IPS-NIHi11 (cell line): Measurements from ENCODE around the gene TUNAR.
A peak's percentile ranks its signal among the peaks of the same experiment; 100 is the strongest.

Experiments used
- DNase-seq: peaks from one replicate; pipeline ENCODE4 v3.0.0; 2012; ENCODE audit warnings: mixed read lengths, low spot score

TUNAR gene

DNA sequence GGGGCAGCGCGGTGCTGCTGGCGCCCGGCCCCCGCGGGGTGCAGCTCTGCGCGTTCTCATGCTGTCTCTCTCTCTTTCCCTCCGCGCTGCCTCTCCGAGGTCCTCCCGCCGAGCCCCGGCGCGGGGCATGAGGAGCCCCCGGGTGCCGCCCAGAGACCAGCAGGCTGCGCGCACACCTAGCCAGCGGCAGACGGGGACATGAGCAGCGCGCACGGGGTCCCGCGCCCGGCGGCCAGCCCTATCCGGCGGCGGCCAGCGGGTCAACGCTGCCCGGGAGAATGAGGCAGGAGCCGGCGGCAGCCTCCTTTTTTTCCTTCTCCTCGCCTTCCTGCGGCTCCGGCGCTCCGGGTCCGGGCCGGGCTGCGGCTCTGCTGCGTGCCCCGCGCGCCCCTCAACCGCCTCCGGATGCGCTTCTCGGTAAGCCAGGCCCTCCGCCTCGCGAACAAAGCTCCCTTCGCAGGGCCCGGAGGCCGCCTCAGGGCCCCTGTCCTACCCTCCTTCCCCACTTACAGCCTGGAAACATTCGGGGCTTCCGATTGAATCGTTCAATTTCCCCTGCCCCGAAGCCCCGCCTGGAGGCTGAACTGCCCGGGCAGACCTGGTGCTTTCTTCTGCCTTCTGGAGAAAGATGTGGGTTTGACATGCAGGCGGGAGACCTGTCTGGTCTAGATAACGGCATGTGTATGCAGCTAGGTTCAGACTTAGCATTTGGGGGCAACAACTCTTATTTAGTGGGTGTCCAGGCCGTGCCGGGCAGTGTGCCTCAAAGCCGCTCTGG is at the start of gene TUNAR:
Gene TUNAR, plus strand, starts transcription at position 72 of the 778 bp plus-strand sequence.
- peak; percentile 61 for DNase-seq

DNA sequence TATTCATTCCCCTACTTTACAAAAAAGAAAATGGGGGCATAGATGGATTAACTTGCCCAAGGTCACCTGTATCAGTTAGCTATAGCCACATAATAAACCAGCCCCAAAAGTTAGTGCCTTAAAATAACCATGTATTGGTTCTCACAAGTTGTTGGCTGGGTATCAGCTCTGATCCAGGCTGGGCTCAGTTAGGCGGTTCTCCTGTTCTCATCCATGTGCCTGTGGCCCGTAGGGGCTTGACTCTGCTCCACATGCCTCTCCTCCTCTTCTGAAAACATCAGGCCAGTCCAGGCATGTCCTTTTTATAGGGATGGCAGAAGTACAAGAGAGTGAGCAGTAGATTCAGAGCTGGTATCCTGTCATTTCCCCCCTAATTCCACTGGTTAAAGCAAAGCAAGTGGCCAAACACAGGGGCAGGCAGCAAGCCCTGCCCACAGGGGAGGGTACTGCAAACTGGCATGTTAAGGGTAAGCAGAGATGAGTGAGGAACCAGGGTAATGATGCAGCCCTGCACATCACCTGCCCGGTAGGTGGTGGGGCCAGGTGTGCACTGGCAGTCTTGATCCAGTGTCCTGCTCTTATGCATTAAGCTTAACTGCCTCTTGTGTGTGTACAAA is 47.9 kb upstream of the TUNAR start:
- DNase-seq, result no peak

DNA sequence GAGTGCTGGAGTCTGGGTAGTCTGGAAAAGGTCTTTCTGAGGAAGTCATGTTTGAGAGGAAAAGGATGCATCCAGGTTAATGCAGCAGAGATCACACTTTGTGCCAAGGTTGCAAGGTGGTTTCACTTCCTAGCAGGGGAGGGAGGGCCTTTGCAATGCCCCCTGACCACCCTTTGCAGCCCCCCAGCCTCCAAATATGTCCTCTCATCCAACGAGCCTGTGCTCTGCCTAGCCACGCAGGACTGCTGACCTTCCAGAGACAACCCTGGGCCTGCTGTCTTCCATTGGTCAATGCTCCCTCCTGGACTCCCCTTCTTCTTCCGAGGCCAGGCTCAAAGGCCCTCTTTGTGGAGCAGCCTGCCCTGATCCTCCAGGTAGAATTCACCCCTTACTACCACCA is 47.3 kb upstream of the TUNAR start:
- no peak for DNase-seq

DNA sequence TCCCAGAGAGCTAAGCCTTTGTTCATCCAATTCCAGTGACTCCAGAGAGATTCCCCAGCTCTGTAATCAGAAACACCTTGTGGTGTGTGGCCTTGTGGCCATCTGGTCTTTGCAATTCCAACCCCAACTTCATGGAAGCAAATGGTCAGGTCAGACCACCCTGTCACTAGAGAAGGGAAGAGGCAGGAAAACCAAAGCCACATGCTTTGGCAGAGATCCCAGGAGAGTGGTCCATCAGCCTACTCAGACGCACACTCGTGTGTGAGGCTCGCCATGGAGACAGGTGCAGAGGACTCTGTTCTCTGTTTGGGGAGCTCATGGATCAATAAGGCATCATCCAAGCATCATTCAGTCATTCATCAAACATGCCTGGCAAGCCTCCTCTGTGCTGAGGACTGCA is 46.2 kb upstream of the TUNAR start:
- DNase-seq, result no peak

DNA sequence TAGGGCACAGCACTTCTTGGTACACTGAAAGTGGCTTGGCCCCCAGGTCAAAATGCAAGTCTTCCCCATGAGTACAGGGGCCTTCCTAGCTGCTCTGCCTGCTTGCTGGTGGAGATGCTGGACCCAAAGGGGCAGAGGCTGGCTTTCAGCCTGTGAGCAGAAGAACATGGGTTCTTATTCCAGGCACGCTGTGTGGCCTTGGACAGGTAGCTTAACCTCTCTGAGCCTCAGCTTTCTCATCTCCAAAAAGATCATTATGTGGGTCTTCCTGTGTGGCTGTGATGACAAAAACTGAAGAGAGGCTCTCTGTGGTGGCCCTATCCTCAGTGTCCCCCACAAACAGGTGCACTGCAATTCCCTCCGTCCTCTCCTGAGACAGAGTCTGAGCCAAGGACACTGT is 45.6 kb upstream of the TUNAR start:
- no peak for DNase-seq

DNA sequence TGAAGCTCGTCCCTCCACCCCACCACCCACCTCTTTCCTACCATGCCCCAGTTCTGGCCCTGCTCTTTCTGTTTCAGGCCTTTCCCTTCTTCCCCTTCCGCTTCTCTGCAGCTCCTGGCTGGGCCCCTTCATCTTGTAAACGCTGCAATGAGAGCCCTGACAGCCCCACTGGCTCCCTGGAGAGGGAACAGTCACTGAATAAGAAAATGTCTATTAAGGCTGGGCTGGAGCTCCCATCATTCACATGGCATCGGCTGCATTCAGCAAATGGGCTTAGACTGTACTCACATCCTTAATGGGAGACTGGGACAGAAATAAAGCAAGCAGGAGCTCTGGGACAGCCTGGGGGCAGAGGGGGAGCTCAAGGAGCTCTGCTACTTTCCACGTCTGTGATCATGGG is 45.2 kb upstream of the TUNAR start:
- DNase-seq, result no peak

DNA sequence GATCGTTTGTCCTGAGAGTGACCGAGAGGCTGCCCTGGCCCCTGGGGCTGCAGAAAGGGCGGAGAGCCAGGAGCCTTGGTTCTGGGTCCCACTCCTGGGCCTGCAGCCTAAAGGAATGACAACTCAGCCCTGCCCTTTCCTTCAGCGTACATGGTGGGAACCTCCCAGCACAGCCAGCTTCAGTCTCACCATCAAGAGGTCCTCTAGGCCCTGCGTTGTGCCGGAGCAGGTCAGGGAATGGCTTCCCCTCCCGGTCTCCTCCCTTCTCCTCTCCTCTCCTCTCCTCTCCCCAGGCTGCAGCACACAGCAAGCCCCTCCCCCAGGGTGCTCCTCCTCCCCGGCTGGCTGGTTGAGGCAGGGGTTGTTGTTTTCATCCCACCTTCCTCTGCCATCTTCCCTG is 44.6 kb upstream of the TUNAR start:
- peak; percentile 35 for DNase-seq

DNA sequence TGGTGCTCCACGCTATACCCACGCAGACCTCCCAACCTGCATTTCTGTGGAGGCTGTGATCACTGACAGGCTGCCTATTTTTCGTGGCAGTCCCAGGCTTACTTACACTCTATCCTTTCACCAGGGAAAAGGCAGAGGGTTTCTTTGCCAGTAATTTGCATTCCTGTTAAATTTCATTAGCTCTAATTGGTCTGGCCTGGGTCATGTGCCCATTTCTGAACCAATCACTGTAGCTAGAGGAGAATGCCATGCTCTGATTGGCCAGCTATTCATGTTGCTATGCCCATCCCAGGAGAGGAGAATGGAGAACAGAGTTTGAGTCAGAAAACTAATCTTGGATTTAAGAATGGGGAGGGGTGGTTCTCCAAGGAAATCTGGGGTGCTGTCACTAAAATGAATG is 43.2 kb upstream of the TUNAR start:
- DNase-seq, result no peak

DNA sequence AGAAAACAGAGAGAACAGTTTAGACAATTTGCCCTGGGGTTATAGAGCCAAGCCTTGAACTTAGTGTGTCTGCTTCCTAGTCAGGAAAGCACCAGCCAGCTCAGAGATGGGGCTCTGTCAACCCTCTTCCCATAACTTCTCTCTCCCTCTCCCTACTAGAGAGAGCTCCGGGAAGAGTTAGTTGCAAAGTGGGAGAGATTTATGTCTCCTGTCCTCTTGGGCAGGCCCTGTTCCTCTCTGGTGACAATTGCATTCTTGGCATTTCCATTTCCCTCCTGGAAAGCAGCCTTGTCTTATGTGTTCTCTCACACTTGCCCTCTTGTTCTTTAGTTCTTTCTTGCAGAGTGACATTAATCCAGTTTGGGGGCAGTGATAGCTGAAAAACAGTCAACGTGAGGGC is 42.1 kb upstream of the TUNAR start:
- no peak for DNase-seq

DNA sequence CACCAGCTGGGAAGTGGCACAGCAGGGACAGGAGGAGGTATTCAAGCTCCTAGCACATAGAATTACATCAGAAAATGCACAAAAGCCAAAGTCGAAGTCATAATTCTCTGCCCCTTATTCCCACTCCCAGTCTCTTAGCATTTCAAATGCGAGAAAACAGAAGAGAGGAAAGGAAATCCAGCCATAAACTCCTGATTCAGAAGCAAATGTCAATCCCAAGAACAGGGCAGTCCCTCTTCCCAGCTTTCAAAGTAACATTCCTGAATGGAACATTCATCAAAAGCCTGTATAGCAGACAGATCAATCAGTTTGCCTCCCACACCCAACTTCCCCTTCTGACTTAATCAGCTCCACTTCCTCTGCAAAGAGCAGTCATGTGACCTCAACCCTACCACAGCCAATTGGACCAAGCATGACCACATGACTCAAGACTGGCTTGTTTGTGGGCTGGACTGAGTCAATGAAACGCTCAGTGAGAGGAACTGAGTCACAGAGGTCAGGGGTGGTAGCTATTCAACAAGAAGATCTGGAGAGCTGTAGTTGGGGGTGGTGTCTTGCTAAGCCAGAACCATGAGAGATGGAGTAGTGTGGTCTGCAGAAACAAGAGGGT is 41.4 kb upstream of the TUNAR start:
- no peak for DNase-seq

DNA sequence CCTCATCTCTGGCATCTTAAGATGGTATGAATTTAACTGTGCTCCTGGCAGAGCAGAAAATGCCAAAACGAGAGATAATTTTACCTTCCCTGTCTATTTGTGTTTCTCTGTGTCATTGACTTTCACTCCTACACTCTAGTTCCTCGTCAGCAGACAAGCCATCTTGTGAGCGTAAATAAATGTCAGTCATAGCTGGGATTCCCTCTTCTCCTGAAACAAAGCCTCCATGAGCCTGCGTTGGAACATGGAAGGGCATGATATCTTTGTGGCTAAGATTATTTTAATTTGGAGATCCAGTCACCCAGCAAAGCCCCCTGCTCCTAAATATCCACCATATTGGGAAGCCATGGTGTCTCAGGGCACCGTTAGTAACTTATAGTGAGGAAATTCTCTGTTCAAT is 37.8 kb upstream of the TUNAR start:
- no peak for DNase-seq

DNA sequence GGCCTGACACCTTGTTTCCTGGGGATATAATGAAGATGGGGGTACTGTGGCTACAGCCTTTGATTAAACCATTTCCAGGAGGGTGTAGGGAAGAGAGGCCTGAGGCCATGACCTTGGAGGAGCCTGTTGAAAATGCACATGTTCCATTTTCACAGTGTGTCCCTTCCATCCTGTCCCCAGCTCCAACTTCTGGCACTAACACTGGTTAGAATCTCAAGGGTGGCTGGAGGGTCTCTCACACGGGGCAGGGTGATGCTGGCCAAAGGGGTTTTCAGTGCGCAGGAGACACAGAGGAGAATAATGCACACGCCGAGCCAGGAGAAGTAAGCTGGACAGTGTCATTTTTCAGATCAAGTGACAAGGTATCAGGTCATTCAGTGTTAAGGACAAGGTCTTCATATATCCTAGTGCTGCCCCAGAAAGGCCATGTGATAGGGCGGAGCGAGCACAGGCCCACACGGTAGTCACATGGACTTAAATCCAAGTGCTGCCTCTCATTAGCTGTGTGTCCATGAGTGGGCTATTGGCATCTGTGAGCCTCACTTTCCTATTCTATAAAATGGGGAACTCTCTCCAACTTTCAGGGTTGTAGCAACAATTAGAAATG is 36.4 kb upstream of the TUNAR start:
- DNase-seq, result no peak

DNA sequence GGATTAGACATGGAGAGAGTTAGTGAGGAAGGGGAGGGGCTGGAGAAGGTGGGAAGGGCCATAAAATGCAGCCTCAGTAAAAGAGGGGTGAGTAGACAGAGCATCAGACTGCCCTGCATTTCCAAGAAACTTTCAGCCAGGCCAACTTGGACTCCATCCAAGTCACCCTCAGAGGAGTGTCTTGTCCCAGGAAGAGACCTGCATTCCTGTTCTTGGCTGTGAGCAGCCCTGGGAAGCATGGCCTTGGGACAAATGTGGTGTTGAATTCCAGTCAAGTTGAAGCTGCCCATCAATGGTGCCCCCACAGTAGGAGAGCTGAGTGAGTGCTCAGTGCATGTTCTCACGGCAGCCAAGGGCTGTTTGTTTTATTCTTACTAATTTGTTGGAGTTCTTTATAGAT is 35.0 kb upstream of the TUNAR start:
- no peak for DNase-seq

DNA sequence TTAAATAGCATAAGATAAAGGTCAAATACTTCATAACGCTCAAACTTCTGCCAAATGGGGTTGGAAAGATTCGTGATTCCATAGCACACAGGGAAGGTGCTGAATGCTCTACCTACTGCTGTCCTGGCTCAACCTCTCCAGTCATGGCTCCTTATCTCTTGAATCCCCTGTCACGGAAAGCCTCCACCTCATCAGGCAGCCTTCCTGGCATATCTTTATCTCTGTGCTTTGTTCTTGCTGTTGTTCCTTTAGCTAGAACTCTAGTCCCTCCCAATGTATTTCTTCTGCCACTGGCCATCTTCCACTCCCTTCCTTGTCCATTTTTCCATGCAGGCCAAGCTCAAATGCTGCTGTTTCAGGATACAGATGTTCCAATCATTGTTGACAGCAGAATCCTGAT is 26.9 kb upstream of the TUNAR start:
- no peak for DNase-seq

DNA sequence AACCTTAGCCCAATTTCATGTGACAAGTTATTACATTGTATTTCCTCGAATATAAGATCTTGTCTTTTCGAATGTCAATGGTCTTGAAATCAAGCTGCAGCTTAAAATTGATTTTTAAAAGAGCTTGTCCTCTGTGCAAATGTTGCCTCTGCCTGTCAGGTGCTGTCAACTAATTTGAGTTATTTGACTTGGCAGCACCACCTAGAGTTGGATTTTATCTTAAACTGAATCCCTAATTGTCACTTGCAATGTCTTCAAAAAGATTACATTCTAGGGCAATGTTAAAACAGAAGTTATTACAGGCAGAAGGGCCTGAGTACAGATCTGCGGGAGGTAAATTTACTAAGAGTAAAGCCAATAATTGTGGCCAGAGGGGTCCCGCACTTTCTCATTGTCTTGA is 26.2 kb upstream of the TUNAR start:
- DNase-seq, result no peak

DNA sequence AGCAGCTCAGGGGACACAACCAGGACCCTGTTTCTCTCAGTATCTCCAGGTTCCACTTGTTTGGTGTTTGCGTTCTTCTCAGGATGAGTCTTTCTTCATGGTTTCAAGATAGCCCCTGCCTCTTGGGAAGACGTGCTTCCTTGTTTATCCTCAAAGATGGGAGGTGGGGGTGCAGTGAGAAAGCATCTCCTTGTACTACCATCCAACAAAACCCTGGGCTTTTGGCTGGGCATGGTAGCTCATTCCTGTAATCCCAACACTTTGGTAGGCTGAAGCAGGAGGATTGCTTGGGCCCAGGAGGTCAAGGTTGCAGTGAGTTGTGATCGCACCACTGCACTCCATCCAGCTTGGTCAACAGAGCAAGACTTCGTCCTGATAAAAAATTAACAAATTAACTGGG is 21.0 kb upstream of the TUNAR start:
- no peak for DNase-seq

DNA sequence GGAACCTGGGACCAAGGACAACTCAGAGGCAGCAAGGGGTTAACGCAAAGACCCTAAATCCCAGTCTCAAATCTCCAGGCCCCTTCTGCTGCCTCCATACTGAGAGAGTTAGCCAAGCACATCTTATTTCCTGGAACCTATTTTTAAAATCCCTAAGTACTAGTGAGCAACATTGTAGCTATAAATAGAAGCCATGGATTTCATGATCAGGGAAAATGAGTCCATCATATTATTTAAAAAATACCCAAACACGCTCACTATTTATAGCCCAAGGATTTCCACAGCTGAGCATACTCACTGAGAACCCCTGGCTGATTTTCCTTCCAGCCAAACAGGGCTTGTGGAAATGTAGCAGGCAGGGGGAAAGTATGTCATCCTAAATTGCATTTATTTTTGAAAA is 19.4 kb upstream of the TUNAR start:
- DNase-seq, result no peak

DNA sequence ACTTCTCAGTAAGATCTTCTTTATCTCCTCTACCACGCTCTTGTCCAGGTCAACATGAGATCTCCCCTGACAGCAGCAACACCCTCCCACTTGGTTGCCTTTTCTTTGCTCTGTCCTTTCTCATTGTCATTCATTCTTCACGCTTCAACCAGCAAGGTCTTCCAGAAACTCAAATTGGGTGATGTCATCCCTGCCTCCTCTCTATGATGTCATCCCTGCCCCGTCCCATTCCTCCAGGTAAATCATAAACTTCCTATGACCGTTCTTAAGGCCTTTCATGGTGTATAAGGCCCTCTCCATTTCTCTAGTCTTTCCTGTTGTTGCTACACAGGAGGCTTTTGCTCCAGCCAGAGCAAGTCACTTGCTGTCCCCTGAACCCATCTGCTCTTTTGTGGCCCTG is 17.7 kb upstream of the TUNAR start:
- DNase-seq, result no peak

DNA sequence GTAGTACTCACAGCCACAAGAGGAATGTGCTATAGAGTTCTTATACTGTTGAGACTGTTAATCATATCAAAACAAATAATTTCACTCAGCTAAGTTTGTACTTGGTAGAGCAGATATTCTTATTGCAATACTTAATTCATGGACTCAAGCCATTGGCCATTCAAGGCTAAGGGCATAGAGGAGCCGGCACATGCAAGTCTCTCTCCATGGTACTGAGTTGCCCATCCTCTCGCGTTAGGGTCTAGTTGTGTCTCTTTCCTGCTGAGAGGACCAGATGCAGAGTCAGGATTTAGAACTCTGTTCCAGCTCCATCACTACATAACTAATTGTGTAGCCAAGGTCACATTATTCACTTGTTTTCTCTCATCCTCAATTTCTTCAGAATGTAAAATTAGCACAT is 14.4 kb upstream of the TUNAR start:
- peak; percentile 75 for DNase-seq

DNA sequence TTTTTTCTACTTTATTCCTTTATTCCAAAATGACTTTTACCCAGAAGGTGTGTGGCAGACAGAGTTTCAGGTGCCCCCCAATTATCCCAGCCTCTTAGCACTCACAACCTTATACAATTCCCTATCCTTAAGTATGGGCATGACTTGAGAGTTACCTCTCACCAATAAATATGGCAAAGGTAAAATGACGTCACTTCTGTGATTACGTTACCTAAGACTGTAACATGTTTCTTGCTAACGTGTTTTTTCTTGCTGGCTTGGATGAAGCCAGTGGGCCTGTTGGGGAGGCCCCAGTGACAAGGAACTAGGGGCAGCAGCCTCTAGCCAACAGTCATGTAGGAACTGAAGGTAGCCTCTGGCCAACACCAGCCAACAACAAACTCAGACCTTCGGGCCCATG is 13.3 kb upstream of the TUNAR start:
- no peak for DNase-seq

DNA sequence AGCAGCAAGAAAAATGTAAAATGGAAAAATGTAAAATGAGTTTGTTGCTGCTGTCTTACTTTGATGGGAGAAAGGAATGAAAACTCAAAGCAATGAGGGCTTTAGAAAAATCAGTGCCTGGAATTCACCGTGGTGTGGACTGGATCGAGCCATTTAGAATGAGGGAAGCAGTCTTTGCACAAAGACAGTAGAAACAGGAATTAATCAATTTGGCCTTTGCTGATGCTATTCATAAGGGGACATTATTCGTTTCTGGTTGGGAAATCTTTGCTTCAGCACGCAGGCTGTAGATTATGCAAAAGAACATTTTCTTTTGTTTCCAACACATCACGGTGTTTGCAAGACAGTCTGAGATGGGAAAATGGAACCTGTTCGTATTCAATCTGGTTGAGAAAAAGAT is 6.9 kb upstream of the TUNAR start:
- no peak for DNase-seq

DNA sequence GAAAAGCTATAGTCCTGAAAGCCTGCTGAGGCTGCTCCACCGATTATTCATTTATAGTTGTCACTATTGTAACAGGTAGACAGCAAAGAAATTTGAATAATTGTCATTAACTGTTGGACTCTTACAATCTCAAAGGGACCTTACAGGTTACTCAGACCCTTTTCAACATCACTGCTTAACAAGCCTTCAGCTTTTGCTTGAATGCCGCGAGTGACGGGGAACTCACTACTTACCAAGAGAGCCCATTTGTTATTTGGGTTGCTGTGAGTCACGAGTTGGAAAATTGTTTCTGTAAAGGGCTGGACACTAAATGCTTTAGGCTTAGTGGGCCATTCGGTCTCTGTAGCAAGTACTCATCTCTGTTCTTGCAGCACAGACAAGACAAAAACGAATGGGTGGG is 5.9 kb upstream of the TUNAR start:
- DNase-seq, result no peak

DNA sequence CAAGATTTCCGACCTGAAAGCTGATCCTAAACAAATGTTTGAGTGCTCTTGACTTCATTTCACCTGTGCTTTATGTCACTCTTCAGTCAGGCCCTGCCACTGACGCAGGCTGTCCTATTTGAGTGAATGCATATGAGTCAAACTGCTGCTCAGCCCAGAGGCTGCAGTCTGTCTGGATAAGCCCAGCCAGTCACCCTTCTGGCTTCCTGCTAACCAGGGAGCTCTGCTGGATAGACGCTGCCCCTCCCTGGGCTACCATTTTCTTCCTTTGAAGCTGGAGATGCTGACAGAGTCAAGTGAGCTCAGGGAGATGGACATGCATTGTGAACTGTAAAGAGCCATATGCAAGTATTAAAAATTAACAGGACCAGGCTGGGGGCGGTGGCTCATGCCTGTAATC is 5.1 kb upstream of the TUNAR start:
- DNase-seq, result no peak
